ENCODE results near the gene MYO3A.

Gene MYO3A

DNA sequence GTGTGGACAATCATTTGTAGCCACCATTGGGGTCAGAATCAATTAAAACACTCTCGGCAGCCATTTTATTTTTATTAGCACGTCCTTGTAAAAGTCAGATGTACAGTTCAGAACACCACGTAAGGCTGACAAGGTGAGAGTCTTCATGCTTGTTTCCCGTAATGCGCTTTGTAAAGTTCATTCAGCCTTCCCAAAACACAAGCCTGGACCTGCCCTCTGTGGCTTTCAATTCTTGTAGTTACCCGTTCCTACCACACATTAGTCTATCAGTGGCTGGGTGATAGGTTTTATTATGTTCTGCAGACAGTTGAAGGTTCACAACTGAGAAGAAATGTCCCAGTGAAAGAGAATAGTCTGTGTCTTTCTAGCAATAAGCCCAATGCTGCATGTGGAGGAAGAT, 317.9 kb downstream of the MYO3A start:
- DNase-seq (ENCODE audit: low read depth, low spot score): no peak
- ChIA-PET POLR2A (no interaction called here), CTCF (no interaction called here)
- no peak overlapping the region for H3K4me3 ChIP-seq (ENCODE audit: low read depth, low read length)
- TF ChIP-seq CTCF (IDR thresholded peaks at IDR 0.05; ENCODE audit: insufficient read depth, low read length, missing control alignments): no peak

DNA sequence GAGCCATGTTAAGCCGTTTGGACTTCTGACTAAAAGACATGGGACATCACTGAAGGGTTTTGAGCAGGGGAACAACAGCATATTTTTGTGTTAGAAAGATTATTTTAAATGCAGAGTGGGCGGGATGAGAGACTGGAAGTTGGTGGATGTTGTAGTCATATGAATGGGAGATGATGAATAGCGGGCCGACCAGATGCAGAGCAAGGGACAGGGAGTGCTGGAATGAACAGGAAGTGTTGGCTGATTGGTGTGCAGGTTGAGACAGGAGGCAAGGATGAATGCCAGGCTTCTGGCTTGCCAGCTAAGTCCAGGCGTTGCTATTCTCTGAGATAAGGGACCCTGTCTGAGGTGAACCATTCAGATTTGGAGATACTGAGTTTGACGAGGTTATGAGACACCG, 320.6 kb downstream of the MYO3A start:
- H3K4me3 ChIP-seq (ENCODE audit: low read depth, low read length): no peak overlapping the region
- no peak for TF ChIP-seq CTCF (IDR thresholded peaks at IDR 0.05; ENCODE audit: insufficient read depth, low read length, missing control alignments)
- no peak for DNase-seq (ENCODE audit: low read depth, low spot score)
- CTCF ChIA-PET: no interaction called here
- POLR2A ChIA-PET: no interaction called here

GRCh38 chr10:26259341-26259740, 325.3 kb downstream of the MYO3A start:
- ChIA-PET POLR2A (no interaction called here), CTCF (no interaction called here)
- no peak for TF ChIP-seq CTCF (IDR thresholded peaks at IDR 0.05; ENCODE audit: insufficient read depth, low read length, missing control alignments)
- DNase-seq (ENCODE audit: low read depth, low spot score): no peak
- H3K4me3 ChIP-seq (ENCODE audit: low read depth, low read length): no peak overlapping the region
